Hepatocyte (in vitro differentiated cells): ENCODE measurements around the gene ZNF710. TPM values are rescaled to one million over a fixed set of nuclear protein-coding genes. Genes with fewer than 3 reads are reported as not detected.

Experiments used
- DNase-seq: peaks from one replicate; pipeline ENCODE4 v3.0.0-alpha.2; 2016; ENCODE audit warnings: low spot score
- H2AFZ ChIP-seq: fragments of 200-600 bp; sonication (generic); 2 replicates; pipeline ENCODE4 v1.6.0; 2016; ENCODE audit warnings: antibody characterized with exemption, mild to moderate bottlenecking
- H3K27ac ChIP-seq: fragments of 200-600 bp; sonication (generic); 2 replicates; pipeline ENCODE4 v1.5.1; 2016; ENCODE audit warnings: mild to moderate bottlenecking
- H3K27me3 ChIP-seq: fragments of 200-600 bp; sonication (generic); 2 replicates; pipeline ENCODE4 v1.6.1; 2016
- H3K36me3 ChIP-seq: fragments of 200-600 bp; sonication (generic); replicated peaks from 2 replicates; pipeline ENCODE4 v1.5.1; 2016; ENCODE audit warnings: low read depth; ENCODE audit not compliant: insufficient read depth
- H3K4me1 ChIP-seq: fragments of 200-600 bp; sonication (generic); 2 replicates; pipeline ENCODE4 v1.5.1; 2016; ENCODE audit warnings: mild to moderate bottlenecking, moderate library complexity; ENCODE audit not compliant: insufficient read depth
- H3K4me2 ChIP-seq: fragments of 200-600 bp; sonication (generic); 2 replicates; pipeline ENCODE4 v1.6.0; 2016
- H3K4me3 ChIP-seq: fragments of 200-600 bp; sonication (generic); 2 replicates; pipeline ENCODE4 v1.5.1; 2016; ENCODE audit warnings: mild to moderate bottlenecking
- H3K79me2 ChIP-seq: fragments of 200-600 bp; sonication (generic); 2 replicates; pipeline ENCODE4 v1.6.0; 2017; ENCODE audit warnings: mild to moderate bottlenecking
- H3K9me2 ChIP-seq: fragments of 200-600 bp; sonication (generic); replicated peaks from 2 replicates; pipeline ENCODE4 v1.6.0; 2017; ENCODE audit warnings: mild to moderate bottlenecking; ENCODE audit not compliant: insufficient read depth
- H3K9me3 ChIP-seq: fragments of 200-600 bp; sonication (generic); 2 replicates; pipeline ENCODE4 v1.5.1; 2016; ENCODE audit warnings: low read depth, mild to moderate bottlenecking
- H4K20me1 ChIP-seq: fragments of 200-600 bp; sonication (generic); 2 replicates; pipeline ENCODE4 v1.6.0; 2016; ENCODE audit warnings: mild to moderate bottlenecking; ENCODE audit not compliant: insufficient read depth, poor library complexity, severe bottlenecking
- CTCF ChIP-seq: fragments of 200-600 bp; sonication (generic); IDR thresholded peaks from 2 replicates; pipeline ENCODE4 v1.5.1; 2016; ENCODE audit warnings: antibody characterized with exemption, mild to moderate bottlenecking; ENCODE audit not compliant: poor library complexity
- EZH2 ChIP-seq: fragments of 200-600 bp; sonication (generic); IDR thresholded peaks from 2 replicates; pipeline ENCODE4 v1.6.1; 2016; ENCODE audit warnings: antibody characterized with exemption, mild to moderate bottlenecking, borderline replicate concordance
- EZH2phosphoT487 ChIP-seq: fragments of 200-600 bp; sonication (generic); IDR thresholded peaks from one replicate; pipeline ENCODE4 v1.6.1; 2018; ENCODE audit warnings: antibody characterized with exemption, mild to moderate bottlenecking, low read depth, moderate library complexity; ENCODE audit not compliant: unreplicated experiment, severe bottlenecking
- WGBS: methylation state at CpG from one replicate; pipeline ENCODE4 v1.1.6; 2016; ENCODE audit warnings: low lambda C conversion rate; ENCODE audit errors: missing lambda C conversion rate; 5-methylcytosine and 5-hydroxymethylcytosine counted together
- polyA plus RNA-seq: library from polyadenylated mRNA; unstranded; fragments of >200 nt; fragmentation: Nextera tagmentation; extraction: Ambion mirVana; gene quantifications from 2 replicates; pipeline ENCODE4 v1.2.1, GENCODE V29; 2016
- total RNA-seq: library from RNA; depleted of rRNA; stranded (reverse); fragments of >200 nt; gene quantifications from 2 replicates; pipeline ENCODE4 v1.2.3, GENCODE V29; 2014

ZNF710 gene
- total and polyA plus RNA-seq, 2 experiments from 2014 or later: 14.5 to 17.2 TPM

GRCh38 chr15:90087454-90088154 is 86.5 kb downstream of the ZNF710 start:
- TF ChIP-seq EZH2phosphoT487 (no peak), CTCF (no peak), EZH2 (no peak)
- H3K27ac ChIP-seq: no peak overlapping the region

GRCh38 chr15:90090226-90090848 is 89.2 kb downstream of the ZNF710 start:
- H3K4me2 ChIP-seq: no peak overlapping the region
- no peak for DNase-seq
- peaks cover 6% of the 10 kb centered on the region for H3K4me1 ChIP-seq
- no peak overlapping the region for H3K27ac ChIP-seq
- no peaks in the 10 kb centered on the region for H3K9me3 ChIP-seq
- 96% methylated on average over 9 of the region's 11 CpGs for WGBS
- peaks cover 14% of the 10 kb centered on the region for H4K20me1 ChIP-seq
- H2AFZ ChIP-seq: no peak overlapping the region
- TF ChIP-seq EZH2phosphoT487 (no peak), CTCF (no peak), EZH2 (no peak)
- H3K9me2 ChIP-seq: no peaks in the 10 kb centered on the region
- H3K36me3 ChIP-seq: no peaks in the 10 kb centered on the region
- H3K79me2 ChIP-seq: peaks cover 40% of the 10 kb centered on the region
- H3K4me3 ChIP-seq: no peak overlapping the region
- H3K27me3 ChIP-seq: no peaks in the 10 kb centered on the region

More at GRCh38 chr15:90087454-90088154, 86.5 kb downstream of the ZNF710 start:
- WGBS: 91% methylated on average over 20 of the region's 20 CpGs
- no peak overlapping the region for H2AFZ ChIP-seq
- DNase-seq: no peak
- peaks cover 15% of the 10 kb centered on the region for H3K79me2 ChIP-seq
- H3K9me2 ChIP-seq: no peaks in the 10 kb centered on the region
- no peaks in the 10 kb centered on the region for H3K36me3 ChIP-seq
- no peak overlapping the region for H3K4me3 ChIP-seq
- H4K20me1 ChIP-seq: no peaks in the 10 kb centered on the region
- no peaks in the 10 kb centered on the region for H3K9me3 ChIP-seq
- H3K4me2 ChIP-seq: no peak overlapping the region
- H3K4me1 ChIP-seq: no peaks in the 10 kb centered on the region
- H3K27me3 ChIP-seq: no peaks in the 10 kb centered on the region

- DNase-seq: no peak
- Histone ChIP-seq H3K9me3 (no peaks in the 10 kb centered on the region), H3K27me3 (no peaks in the 10 kb centered on the region), H3K4me2 (no peak overlapping the region), H3K4me1 (peaks cover 12% of the 10 kb centered on the region), H3K9me2 (no peaks in the 10 kb centered on the region), H3K79me2 (peaks cover 51% of the 10 kb centered on the region), H3K27ac (no peak overlapping the region), H4K20me1 (peaks cover 22% of the 10 kb centered on the region), H3K36me3 (no peaks in the 10 kb centered on the region), H2AFZ (no peak overlapping the region), H3K4me3 (no peak overlapping the region)
- TF ChIP-seq EZH2 (no peak), CTCF (no peak), EZH2phosphoT487 (no peak)
- 95% methylated on average over 17 of the region's 17 CpGs for WGBS
These were observed 90.2 kb downstream of the ZNF710 start for GRCh38 chr15:90091156-90091931.
